ACC112 (cell line): ENCODE measurements around the gene RAB4B.
A peak's percentile ranks its signal among the peaks of the same experiment; 100 is the strongest.
"Not testable (repeated sequence)": the region's sequence is repeated elsewhere in the genome, so short reads cannot be mapped to it uniquely, and the experiment has no call there.

Source experiments
- H2AFZ ChIP-seq: fragments of 200-600 bp; sonication (generic); one replicate; pipeline ENCODE4 v1.6.0; 2017; ENCODE audit warnings: antibody characterized with exemption, low read length; ENCODE audit not compliant: unreplicated experiment
- H3K27ac ChIP-seq: fragments of 200-600 bp; sonication (generic); 2 replicates; pipeline ENCODE4 v1.5.1; 2014; ENCODE audit warnings: low read depth, mild to moderate bottlenecking, antibody characterized with exemption, low read length, moderate library complexity
- H3K27me3 ChIP-seq: fragments of 200-600 bp; sonication (generic); 2 replicates; pipeline ENCODE4 v1.6.1; 2014; ENCODE audit warnings: mild to moderate bottlenecking, antibody characterized with exemption, low read length, moderate library complexity, mixed read lengths; ENCODE audit not compliant: insufficient read depth
- H3K36me3 ChIP-seq: fragments of 200-600 bp; sonication (generic); 2 replicates; pipeline ENCODE4 v1.6.1; 2016; ENCODE audit warnings: mild to moderate bottlenecking, antibody characterized with exemption, low read length, moderate library complexity, mixed read lengths; ENCODE audit not compliant: insufficient read depth
- H3K4me1 ChIP-seq: fragments of 200-600 bp; sonication (generic); one replicate; pipeline ENCODE4 v1.6.1; 2016; ENCODE audit warnings: low read length, mixed read lengths; ENCODE audit not compliant: insufficient read depth, unreplicated experiment, control insufficient read depth
- H3K4me3 ChIP-seq: fragments of 200-600 bp; sonication (generic); 2 replicates; pipeline ENCODE4 v1.5.1; 2014; ENCODE audit warnings: mild to moderate bottlenecking, low read depth, low read length
- H3K79me2 ChIP-seq: fragments of 200-600 bp; sonication (generic); one replicate; pipeline ENCODE4 v1.6.0; 2016; ENCODE audit warnings: low read length; ENCODE audit not compliant: control insufficient read depth, unreplicated experiment, insufficient read depth

The RAB4B gene

GRCh38 chr19:40777937-40778705 is at the start of gene RAB4B:
Gene RAB4B, plus strand, starts transcription at chr19:40778247. Its CDS starts 129 bp downstream, at chr19:40778376.
- Histone ChIP-seq H3K4me3 (peak within 1 kb of the TSS; percentile 93), H3K27me3 (no peaks in the 10 kb centered on the region), H3K36me3 (no peaks in the 10 kb centered on the region), H3K27ac (peak within 1 kb of the TSS; percentile 93), H3K79me2 (no peaks in the 10 kb centered on the region), H2AFZ (peak within 1 kb of the TSS; percentile 92), H3K4me1 (peaks cover 7% of the 10 kb centered on the region)

GRCh38 chr19:40730065-40730464 is 48.0 kb upstream of the RAB4B start:
- not testable (repeated sequence) for H3K4me3 ChIP-seq, H3K4me1 ChIP-seq, H3K36me3 ChIP-seq, H2AFZ ChIP-seq, H3K79me2 ChIP-seq, H3K27me3 ChIP-seq, H3K27ac ChIP-seq

GRCh38 chr19:40732304-40732703 is 45.7 kb upstream of the RAB4B start:
- H3K79me2 ChIP-seq, H2AFZ ChIP-seq, H3K4me3 ChIP-seq, H3K27me3 ChIP-seq, H3K27ac ChIP-seq, H3K4me1 ChIP-seq, H3K36me3 ChIP-seq: not testable (repeated sequence)

- no peaks in the 10 kb centered on the region for H3K27me3 ChIP-seq
- no peak overlapping the region for H3K4me3 ChIP-seq
- no peaks in the 10 kb centered on the region for H3K79me2 ChIP-seq
- no peak overlapping the region for H3K27ac ChIP-seq
- no peaks in the 10 kb centered on the region for H3K4me1 ChIP-seq
- no peak overlapping the region for H2AFZ ChIP-seq
- peaks cover 3% of the 10 kb centered on the region; the same call in 1 of the 2 replicates for H3K36me3 ChIP-seq
Observed at GRCh38 chr19:40733149-40733548, 44.9 kb upstream of the RAB4B start.

GRCh38 chr19:40735013-40735771 is 42.9 kb upstream of the RAB4B start:
- H3K4me1 ChIP-seq: no peaks in the 10 kb centered on the region
- H3K36me3 ChIP-seq: 0 out of 2 replicates have a peak, but pooled peaks cover 3% of the 10 kb centered on the region
- no peak overlapping the region for H3K4me3 ChIP-seq
- no peaks in the 10 kb centered on the region for H3K79me2 ChIP-seq
- H3K27ac ChIP-seq: no peak overlapping the region
- no peaks in the 10 kb centered on the region for H3K27me3 ChIP-seq
- no peak overlapping the region for H2AFZ ChIP-seq

GRCh38 chr19:40736661-40737060 is 41.4 kb upstream of the RAB4B start:
- H3K36me3 ChIP-seq: no peaks in the 10 kb centered on the region
- no peak overlapping the region for H3K4me3 ChIP-seq
- no peak overlapping the region for H3K27ac ChIP-seq

GRCh38 chr19:40737102-40737644 is 40.9 kb upstream of the RAB4B start:
- Histone ChIP-seq H2AFZ (no peak overlapping the region), H3K27ac (no peak overlapping the region), H3K36me3 (no peaks in the 10 kb centered on the region)

More at GRCh38 chr19:40736661-40737060, 41.4 kb upstream of the RAB4B start:
- Histone ChIP-seq H2AFZ (no peak overlapping the region), H3K79me2 (no peaks in the 10 kb centered on the region), H3K4me1 (no peaks in the 10 kb centered on the region), H3K27me3 (no peaks in the 10 kb centered on the region)

GRCh38 chr19:40739030-40739839 is 38.8 kb upstream of the RAB4B start:
- H2AFZ ChIP-seq: no peak overlapping the region
- H3K36me3 ChIP-seq: no peaks in the 10 kb centered on the region
- H3K79me2 ChIP-seq: no peaks in the 10 kb centered on the region
- H3K27me3 ChIP-seq: no peaks in the 10 kb centered on the region
- no peak overlapping the region for H3K27ac ChIP-seq
- H3K4me3 ChIP-seq: no peak overlapping the region
- H3K4me1 ChIP-seq: no peaks in the 10 kb centered on the region

More at GRCh38 chr19:40737102-40737644, 40.9 kb upstream of the RAB4B start:
- Histone ChIP-seq H3K4me3 (no peak overlapping the region), H3K27me3 (no peaks in the 10 kb centered on the region), H3K4me1 (no peaks in the 10 kb centered on the region), H3K79me2 (no peaks in the 10 kb centered on the region)

- H3K4me3 ChIP-seq: no peak overlapping the region
- peaks cover 4% of the 10 kb centered on the region for H3K4me1 ChIP-seq
- no peaks in the 10 kb centered on the region for H3K36me3 ChIP-seq
- H2AFZ ChIP-seq: no peak overlapping the region
- H3K27ac ChIP-seq: no peak overlapping the region
- no peaks in the 10 kb centered on the region for H3K27me3 ChIP-seq
- no peaks in the 10 kb centered on the region for H3K79me2 ChIP-seq
Observed at GRCh38 chr19:40739871-40740703, 38.0 kb upstream of the RAB4B start.
